Iris pigment epithelial cell (primary cell): Measurements from ENCODE around the gene UBN1.
"Not testable (repeated sequence)": the region's sequence is repeated elsewhere in the genome, so short reads cannot be mapped to it uniquely, and the experiment has no call there.

Experiments used
- DNase-seq: peaks from one replicate; pipeline ENCODE4 v3.0.0-alpha.2; 2011; ENCODE audit warnings: low read depth

Gene UBN1

DNA sequence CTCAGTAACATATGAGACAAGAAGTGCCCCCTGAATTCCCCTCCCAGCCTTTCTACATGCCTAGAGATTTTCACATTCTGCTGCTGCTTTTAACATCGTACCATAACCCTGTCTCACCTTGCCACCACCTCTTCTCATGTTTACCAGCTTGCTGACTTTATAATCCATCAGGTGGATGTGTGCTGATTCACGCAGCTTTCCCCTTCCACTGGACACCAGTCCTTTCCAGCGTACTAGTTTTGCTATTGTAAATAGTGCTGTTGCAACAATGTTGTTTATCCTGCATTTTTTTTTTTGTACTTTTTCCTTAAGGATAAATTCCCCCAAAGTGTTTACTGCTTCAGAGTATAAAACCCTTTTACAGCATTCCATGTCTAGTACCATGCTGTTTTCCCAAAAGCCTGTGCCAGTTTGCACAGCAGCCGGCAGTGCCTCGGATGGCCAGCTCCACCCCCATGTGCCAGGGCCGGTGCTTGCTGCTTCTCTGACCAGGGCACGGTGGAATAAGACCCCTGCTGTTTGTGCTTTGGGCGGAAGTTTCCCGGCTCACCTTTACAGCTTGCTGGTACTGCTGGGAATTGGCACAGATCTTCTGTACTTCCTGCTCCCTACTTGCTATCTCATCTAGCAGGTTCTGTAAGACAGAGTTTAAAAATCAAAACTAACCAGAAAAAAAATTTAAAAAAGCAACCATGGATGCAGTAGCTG lies 41.3 kb downstream of the UBN1 start:
- no peak for DNase-seq

DNA sequence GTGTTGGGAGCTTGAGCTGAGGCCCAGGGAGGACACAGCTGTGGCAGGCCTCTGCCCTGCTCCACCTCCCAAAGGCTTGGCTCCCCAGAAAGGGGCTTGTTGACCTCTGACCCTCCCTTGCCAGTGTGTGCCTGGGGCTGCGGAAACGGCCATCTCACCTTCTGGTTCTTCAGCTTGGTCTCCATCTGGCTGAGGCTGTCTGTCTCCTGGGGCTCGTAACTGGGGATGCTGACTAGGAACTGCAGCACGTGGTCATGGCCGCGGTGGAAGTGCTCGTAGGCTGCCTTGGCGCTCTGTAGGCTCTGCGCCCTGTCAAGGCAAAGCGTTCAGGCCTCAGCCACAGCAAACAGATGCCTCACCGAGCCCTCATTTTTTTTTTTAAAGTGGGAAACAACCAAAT lies 42.7 kb downstream of the UBN1 start:
- DNase-seq, result no peak

DNA sequence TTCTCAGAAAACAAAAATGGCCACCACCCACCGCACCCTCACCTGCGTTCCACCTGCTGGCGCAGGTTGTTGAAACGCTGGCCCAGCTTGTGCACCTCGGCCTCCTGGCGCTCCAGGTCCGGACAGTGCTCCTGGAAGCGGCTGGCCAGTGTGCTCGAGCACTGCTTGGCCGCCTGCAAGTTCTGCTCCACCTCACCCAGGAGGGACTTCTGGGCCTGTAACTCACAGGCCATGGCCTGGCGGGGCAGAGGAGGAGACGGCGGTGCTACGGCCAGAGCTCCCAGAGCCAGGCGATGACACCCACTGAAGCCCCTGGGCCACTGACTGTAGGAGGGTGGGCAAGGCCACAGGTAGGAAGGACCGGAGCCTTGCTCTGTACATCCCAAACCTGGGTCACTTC lies 43.4 kb downstream of the UBN1 start:
- no peak for DNase-seq

DNA sequence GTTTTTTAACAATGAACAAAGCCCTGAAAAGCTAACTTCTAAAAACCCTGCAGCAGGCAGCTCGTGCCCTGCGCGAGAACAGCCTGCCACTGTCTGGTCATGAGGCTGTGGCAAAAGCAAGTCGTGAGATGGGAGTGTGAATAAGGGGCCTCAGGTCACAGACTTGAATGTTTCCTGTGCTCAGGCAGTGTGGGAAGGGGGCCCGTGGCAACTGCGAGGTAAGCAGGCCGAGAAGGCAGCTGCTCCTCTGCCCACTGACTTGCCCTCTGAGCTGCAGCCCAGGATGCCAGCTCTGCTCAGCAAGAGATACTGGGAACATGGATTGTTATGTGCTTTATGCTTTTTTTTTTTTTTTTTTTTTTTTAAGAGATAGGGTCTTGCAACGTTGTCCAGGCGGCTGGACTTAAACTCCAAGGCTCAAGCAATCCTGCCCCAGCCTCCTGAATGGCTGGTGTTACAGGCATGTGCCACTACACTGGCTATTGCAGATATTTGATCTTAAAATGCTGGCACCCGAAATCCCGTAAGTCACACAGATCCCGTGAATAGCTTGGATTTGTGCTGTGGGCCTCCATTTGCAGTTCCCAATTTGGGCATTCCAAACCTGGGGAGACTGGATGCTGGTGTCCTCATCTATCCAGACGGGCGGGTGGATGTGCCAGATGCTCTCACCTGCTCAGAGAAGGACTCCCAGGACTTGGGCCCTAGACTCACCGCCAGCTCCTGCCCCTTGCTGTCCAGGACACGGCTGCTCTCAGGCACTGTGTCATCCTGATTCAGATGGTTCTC lies 44.0 kb downstream of the UBN1 start:
- no peak for DNase-seq

DNA sequence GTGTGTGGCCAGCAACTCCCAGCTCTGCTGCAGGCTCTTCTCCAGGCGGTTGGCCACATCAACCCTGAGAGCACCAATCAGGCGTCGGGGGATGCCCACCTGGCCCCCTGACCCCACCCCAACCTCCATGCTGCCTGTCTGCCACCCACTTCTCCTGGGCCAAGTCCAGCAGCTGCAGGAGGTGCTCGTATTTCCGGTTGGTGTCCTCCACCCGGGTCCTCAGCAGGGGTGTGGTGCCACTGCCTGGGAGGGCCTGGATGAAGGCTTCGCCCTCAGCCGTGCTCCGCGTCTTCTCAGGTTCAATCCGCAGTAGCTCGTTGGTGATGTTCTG lies 44.6 kb downstream of the UBN1 start:
- DNase-seq, result no peak

DNA sequence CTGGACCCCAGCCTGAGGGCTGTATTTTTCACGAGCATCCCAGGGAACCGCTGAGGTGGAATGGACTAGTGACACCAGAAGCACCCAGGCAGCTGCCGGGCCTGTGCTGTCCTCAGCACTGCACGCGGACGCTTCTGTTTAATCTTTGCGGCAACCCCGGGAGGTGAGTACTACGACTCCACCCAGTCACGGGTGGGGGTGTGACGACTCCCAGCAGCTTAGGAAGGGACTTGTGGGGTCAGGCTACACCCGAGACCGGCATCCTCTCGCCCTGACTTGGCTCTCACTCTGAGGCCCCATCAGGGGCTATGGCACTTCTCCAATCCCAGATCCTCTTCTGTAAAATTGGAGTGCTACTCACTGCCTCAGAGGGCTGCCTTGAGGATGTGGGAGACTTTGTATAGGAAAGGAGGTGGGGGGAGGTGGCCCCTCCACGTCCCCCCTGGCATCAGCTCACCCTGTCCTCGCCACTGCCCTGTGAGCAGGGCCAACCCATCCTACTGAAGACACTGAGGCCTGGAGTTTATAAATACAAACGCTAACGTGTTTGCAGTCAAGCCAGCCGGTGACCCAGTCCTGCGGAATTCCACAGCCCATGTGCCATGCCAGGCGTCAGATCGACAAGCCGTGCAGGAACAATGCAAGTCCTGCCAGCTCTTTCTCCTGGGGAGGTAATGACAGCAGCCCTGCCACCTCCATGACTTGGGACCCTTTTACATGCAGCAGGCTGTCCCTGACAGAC lies 45.3 kb downstream of the UBN1 start:
- DNase-seq, result peak; percentile 38

DNA sequence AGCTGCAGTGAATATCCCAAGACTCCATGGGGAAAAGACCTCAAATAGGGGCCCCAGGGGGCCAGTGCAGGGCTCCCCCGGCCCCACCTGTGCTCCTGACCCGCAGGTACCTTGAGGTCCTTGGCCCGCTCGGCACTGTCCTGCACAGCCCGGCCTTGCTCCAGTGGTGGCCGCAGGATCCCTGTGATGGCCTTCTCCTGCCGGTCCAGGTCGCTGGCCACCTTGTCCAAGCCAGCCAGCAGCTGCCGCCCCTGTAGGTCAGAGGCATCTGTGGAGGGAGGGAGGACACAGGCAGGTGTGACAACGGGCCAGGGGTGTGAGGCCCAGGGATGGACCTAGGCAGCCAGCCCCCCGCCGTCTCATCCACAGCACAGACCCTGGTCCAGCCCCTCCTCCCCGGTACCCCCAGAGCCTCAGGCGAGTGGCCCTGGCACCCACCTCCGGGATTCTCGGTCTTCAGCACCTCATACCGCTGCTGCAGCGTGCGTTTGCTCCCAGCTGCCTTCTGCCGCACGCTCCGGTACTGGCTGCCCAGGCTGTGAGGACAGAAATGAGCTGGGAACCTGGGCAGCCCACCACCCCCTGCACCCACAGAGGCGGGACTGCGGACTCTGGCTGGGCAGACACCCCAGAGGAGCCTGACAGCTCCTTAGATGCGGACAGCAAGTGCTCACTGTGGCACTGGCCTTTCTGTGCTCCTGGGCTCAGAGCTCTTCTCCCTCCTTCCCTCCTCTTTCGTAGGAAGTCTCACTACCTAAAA lies 46.0 kb downstream of the UBN1 start:
- no peak for DNase-seq

DNA sequence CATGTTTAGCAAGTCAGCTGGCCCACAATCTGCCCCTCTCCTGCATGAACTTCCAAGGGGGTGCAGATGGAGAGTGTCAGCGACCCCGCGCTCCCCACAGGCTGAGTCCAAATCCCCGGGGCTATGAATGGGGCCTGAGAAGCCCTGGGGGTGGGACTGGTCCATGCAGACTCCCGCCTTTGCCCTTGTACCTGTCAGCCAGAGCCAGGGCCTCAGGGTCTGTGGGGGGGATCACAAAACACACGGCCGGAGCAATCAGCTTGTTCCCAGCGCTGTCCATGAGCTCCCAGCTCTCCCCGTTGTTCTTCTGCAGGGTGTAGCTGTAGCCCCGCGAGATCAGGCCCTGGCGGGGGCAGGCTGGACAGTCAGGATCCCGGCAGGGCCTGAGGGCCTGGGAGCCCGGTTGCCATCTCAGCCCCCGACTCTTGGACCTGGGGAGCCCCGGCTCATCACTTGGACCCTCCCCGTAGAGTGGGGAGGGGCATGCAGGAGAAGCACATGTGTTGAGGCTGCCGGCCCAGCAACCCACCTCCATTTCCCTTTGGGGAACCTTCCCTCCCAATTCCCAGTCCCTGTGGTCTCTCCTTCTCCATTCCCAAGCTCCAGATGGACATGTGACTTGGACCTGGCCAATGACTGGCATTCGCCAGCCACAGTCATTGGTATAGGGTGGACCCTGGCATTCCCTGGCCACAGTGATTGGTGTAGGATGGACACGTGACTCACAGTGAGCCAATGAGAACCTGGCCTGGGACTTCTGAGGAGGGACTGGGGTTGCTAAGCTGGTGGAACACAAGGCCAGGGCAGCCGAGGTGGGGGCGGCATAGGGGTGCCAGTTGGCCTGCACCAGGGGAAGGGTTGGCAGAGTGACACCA lies 47.2 kb downstream of the UBN1 start:
- DNase-seq, result no peak

DNA sequence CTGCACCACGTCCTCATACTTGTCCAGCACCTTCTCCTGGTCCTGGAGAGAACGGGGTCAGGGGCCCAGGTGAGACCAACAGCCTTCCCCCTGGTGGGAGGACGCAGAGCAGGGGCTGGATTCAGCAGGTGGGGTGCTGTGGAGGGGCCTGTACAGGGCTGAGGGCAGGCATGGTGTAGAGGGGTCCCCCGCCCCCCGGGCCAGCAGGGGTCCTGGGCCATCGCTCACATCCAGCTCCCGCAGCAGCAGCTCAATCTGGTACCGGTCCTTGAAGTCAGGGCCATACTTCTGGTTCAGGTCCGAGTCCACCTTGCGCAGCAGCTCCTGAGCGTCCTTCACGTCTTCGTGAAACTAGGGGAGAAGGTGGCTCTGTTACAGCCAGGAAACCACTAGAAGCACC lies 48.1 kb downstream of the UBN1 start:
- DNase-seq, result no peak

DNA sequence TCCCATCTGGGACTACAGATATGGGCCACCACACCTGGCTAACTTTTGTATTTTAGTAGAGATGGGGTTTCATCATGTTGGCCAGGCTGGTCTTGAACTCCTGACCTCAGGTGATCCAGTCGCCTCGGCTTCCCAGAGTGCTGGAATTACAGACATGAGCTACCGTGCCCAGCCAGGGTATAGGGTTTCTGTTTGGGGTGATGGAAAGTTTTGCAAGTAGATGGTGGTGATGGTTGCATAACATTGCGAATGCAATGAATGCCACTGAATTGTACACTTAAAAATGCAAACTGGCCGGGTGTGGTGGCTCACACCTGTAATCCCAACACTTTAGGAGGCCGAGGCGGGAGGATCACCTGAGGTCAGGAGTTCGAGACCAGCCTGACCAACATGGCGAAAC lies 49.5 kb downstream of the UBN1 start:
- not testable (repeated sequence) for DNase-seq

DNA sequence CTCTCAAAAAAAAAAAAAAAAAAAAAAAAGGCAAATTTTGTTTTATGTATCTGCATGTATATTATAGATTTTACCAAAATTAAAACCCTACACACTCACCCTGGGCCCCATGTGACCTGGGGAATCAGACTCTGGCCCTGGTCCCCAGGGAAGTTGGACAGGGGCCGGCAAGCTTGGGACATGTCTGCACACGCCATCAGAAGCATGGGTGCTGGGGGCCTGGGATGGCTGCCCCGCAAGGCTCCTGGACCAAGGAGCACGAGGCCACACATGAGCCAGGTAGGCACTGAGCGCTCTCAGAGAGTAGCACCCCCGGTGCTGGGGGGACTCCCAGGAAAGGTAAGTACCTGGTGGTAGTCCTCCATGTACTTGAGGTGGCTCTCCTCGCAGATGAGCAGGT lies 50.0 kb downstream of the UBN1 start:
- no peak for DNase-seq

DNA sequence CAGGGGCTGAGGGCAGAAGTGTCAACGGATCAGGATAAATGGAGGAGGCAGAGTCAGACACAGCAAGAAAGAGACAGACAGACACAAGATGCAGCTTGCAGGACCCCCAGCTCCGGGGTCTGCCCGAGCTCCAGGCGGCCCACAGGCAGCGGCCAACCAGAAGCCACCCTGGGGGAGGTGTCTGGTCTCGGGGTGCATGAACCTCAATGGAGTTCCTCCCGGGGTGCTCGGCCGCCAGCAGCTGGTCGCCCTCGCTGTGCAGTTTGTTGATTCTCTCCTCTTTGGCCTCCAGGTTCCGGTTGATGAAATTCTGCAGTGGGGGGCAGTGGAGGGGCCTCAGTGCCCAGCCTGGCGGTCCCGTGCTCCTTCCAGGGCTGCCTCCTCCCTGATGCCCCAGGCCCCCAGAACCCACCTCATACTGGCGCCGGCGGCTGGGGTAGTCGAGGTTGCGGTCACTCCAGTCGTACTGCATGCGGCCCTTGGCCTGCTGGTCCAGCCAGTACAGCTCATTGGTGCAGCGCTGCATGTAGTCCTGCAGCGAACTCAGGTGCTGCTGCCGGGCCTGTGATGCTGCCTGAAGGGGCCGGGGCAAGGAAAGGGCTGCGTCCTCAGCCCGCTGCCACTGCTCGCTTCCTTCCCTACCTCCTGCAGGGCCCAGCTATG lies 51.7 kb downstream of the UBN1 start:
- no peak for DNase-seq

DNA sequence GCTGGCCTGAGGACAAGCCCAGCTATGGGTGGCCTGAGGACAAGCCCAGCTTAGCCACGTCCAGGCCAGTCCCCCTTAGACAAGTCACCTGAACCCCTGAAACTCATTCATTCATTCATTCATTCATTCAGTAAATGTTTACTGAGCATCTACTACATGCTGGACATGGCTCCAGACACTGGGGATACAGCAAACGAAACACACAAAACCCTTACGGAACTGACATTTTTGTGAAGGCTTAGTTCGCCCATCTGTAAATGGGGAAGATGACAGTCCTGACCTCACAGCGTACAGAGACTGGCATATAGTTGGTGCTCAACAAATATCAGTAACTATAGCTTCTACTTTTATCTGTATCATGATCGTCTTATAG lies 52.2 kb downstream of the UBN1 start:
- no peak for DNase-seq

DNA sequence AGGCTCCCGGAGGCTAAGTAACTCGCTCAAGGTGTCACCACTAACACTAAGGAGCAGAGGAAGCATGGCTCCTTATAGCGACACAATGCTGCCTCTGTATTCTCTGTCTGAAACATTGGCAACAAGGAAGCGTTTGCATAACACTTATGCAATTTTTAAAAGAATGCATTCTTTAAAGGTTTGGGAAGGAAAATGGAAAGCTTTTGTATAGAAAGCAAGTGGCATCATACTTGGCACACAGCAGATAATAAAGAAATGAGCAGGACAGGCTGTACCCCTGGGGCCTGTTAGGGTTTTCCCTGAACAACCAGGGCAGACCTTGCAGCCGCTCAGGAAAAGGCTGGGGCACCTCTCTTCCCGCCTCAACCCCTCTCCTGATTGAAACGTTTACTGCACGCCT lies 52.8 kb downstream of the UBN1 start:
- no peak for DNase-seq

DNA sequence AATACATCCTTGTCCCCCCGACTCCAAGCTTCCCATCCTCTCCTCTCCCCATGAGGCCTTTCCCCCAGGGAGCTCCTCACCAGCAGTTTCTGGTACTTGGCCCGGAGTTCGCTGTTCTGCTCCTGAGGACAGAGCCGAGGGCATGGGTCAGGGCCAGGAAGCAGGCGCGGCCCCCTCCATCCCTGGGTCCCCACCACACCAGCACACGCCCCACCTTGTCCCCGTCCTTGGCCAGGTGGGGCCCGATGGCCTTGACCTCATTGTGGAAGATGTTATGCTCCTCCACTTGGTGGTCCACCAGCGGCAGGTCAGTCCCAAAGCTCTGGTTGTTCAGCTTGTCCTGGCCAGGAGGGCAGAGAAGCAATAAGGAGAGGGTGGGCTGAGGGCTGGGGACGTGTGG lies 53.5 kb downstream of the UBN1 start:
- no peak for DNase-seq

DNA sequence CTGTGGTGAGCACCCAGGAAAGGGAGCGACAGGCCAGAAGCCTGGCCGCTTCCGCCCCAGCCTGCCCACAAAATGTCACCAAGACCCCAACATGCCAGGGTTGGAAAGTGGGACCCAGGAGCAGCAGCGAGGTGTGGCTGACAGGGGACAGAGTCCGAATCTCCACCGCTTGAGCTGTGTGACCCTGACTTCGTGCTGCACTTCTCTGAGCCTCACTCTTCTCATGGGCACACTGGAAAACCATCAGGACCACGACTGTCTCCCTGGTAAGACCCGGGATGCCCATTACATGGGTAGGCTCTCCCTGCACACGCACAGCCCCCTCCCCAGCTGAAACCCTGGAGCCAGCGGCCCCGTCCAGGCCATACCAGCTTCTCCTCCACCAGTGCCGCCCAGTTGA lies 54.8 kb downstream of the UBN1 start:
- DNase-seq, result no peak

DNA sequence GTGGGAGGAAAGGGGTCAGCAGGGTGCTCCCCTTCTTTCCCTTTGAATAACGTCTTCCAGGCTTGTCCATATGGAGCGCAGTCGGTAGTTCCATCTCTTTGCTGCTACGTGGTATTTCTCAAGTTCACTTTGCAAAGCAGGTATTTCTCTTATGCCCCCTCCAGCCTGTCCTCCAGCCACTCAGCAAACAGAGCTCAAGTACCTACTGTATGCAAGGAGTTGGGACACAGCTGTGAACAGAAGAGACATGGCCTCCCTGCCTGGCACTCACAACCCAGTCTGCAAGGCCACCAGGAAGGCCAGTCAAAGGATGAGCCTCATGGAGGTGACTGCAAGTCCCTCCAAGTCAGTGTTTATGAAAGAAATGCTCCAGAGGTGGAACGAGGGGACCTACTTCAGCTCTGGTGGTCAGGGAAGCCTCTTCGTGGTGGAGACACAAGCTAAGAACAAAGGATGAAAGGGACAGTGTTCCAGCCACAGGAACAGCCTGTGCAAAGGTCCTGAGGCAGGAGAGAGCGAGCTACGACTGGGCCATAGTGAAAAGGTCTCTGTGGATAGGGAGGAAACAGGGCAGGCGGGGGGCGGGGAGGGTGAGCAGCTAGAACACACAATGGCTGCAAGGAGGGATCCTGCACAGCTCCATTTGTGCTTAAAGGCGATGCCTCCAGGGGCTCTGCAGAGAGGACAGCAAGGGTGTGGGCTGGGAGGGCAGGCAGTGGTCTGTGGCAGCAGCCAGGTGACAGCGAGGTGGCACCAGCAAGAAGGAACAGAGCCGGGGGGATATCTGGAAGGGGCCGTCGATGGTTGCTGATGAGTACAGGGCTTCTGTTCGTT lies 57.0 kb downstream of the UBN1 start:
- DNase-seq, result no peak

DNA sequence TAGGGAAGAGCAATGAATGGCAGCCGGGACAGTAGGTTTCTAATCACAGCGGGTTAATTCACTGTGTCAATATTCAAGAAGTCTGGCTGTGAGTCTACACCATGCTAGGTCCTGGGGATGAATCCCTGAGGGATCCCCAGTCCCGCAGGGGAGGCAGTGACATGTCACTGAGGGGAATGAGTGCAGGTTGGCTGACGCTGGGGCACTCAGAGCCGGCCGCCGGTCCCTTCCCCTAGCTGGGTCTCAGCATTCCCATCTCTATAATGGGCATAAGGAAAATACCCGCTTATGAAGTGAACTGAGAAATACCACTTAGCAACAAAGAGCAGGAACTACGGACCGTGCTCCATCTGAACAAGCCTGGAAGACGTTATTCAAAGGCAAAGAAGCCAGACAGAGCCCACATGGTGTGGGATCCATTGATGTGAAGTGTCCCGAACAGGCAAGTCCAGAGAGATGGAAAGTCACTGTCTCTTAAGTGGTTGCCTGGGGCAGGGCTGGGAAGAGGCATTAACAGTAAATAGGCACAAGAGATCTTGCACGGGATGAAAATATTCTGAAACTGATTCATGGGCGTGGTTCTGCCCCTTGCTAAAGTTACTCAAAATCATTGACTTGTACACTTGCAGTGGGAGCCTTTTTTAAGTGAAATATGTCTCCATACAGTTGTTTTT lies 57.8 kb downstream of the UBN1 start:
- DNase-seq, result no peak

DNA sequence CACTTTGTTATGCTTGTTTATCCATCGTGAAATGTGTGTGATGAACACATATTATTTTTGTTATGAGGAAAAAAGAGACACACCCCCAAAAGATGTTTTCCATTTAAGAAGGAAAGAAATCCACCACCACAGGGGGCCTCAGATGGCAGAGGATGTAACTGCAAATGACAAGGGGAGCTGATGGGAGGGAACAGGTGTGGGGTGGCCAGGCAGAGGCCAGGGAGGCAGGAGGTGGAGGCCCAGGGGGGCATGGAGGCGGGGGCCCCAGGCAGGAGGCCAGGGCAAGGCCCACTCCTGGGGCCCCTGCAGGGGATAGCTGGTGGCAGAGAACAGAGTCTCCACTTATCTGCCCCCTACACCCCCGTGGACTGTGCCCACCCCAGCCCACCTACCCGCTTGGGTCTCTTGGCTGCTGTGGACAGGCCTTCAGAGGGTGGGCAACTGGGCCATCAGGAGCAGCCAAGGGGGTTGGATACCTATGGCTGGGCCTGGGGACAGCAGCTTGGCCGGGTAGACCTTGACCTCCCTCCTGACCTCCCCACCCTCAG lies 61.6 kb downstream of the UBN1 start:
- DNase-seq, result no peak
